Neuron (in vitro differentiated cells): ENCODE data around the gene HNRNPUL1.
"Not testable (repeated sequence)": the region's sequence is repeated elsewhere in the genome, so short reads cannot be mapped to it uniquely, and the experiment has no call there.

Source experiments
- H2AFZ ChIP-seq: one replicate; pipeline ENCODE4 v1.6.1; 2013; ENCODE audit warnings: low read depth, mild to moderate bottlenecking, inconsistent platforms, low read length, moderate library complexity
- H3K27me3 ChIP-seq: one replicate; pipeline ENCODE4 v1.6.1; 2013; ENCODE audit warnings: low read length; ENCODE audit not compliant: insufficient read depth
- H3K36me3 ChIP-seq: one replicate; pipeline ENCODE4 v1.6.1; 2013; ENCODE audit warnings: low read length; ENCODE audit not compliant: insufficient read depth
- H3K4me1 ChIP-seq: one replicate; pipeline ENCODE4 v1.6.1; 2013; ENCODE audit warnings: low read length; ENCODE audit not compliant: insufficient read depth
- H3K4me3 ChIP-seq: 2 replicates; pipeline ENCODE4 v1.5.1; 2013; ENCODE audit warnings: mild to moderate bottlenecking, low read length, moderate library complexity
- H3K9me3 ChIP-seq: one replicate; pipeline ENCODE4 v1.6.1; 2013; ENCODE audit warnings: low read length

HNRNPUL1 gene

DNA sequence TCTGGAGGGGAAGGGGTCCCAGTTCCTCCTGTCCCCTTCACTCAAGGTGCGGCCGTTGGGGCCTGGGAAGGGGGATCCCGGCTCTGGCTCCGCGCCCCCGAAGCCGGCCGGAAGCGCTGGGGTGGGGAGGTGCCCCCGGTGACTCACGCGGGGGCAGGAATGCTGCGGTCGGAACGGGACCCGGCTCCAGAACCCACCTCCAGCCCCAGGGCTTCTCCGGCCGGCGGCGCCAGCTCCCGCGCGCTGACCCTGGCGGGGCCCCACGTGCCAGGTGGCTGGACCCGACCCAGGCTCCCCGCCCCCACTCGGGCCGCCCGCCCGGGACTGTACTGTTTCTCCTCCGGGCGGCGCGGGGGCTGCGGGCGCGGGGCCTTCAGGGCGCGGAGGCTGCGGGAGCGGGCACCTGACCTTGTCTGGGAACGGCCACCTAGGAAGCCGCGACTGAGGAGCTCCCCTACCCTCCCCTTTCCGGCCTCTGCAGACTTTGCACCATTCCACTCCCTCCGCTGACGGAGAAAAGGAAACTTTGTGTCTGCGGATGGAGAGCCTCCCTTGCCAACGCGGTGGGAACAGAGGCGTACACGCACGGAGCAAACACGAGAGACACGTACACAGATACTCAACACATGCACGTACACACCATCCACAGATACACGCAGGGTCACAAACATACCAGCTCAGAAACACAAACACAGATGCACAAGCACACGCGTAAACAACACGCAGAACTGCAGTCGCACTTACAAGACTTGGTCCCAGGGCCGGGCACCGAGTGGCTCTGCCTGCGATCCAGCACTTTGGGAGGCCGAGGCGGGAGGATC is 37.9 kb upstream of the HNRNPUL1 start:
- no peaks in the 10 kb centered on the region for H3K36me3 ChIP-seq
- peaks cover 36% of the 10 kb centered on the region for H3K4me1 ChIP-seq

DNA sequence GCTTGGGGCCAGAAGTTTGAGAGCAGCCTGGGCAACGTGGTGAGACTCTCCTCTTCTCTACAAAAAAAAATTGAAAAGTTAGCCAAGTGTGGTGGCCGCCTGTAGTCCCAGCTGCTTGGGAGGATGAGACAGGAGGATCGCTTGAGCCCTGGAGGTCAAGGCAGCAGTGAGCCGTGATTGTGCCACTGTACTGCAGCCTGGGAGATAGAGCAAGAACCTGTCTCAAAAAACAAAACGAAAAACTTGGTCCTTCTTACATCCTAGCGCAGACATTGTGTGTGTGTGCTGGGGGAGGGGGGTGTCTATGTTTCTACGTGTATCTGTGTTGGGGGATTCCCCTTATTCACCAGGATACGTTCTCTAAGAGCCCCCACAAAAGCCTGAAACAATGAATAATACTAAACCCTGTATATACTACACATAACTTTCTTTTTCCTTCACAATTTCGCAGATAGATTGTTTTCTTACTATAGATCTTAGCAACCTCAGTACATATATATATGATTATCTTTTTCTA is 37.2 kb upstream of the HNRNPUL1 start:
- H2AFZ ChIP-seq, result no peak overlapping the region
- H3K4me3 ChIP-seq, result peak overlapping the region; percentile 20
- no peaks in the 10 kb centered on the region for H3K27me3 ChIP-seq
- no peaks in the 10 kb centered on the region for H3K36me3 ChIP-seq
- H3K9me3 ChIP-seq, result no peaks in the 10 kb centered on the region
- H3K4me1 ChIP-seq, result peaks cover 34% of the 10 kb centered on the region

More for the DNA sequence above, 37.9 kb upstream of the HNRNPUL1 start:
- peak overlapping the region; percentile 59 for H2AFZ ChIP-seq
- no peaks in the 10 kb centered on the region for H3K9me3 ChIP-seq
- no peaks in the 10 kb centered on the region for H3K27me3 ChIP-seq
- H3K4me3 ChIP-seq, result peak overlapping the region; percentile 20

- H3K36me3 ChIP-seq, result no peaks in the 10 kb centered on the region
- H3K4me3 ChIP-seq, result no peak overlapping the region
- H3K9me3 ChIP-seq, result no peaks in the 10 kb centered on the region
- no peak overlapping the region for H2AFZ ChIP-seq
- peaks cover 24% of the 10 kb centered on the region for H3K4me1 ChIP-seq
- H3K27me3 ChIP-seq, result no peaks in the 10 kb centered on the region
Measured at GRCh38 chr19:41228486-41228885, 35.7 kb upstream of the HNRNPUL1 start.

GRCh38 chr19:41229338-41229737 is 34.8 kb upstream of the HNRNPUL1 start:
- not testable (repeated sequence) for H3K4me3 ChIP-seq, H2AFZ ChIP-seq, H3K27me3 ChIP-seq, H3K9me3 ChIP-seq, H3K36me3 ChIP-seq
- H3K4me1 ChIP-seq, result peaks cover 17% of the 10 kb centered on the region

- no peak overlapping the region for H2AFZ ChIP-seq
- H3K9me3 ChIP-seq, result no peaks in the 10 kb centered on the region
- no peaks in the 10 kb centered on the region for H3K27me3 ChIP-seq
- no peaks in the 10 kb centered on the region for H3K36me3 ChIP-seq
- H3K4me3 ChIP-seq, result no peak overlapping the region
- H3K4me1 ChIP-seq, result peaks cover 16% of the 10 kb centered on the region
Measured at GRCh38 chr19:41230067-41230857, 33.9 kb upstream of the HNRNPUL1 start.

DNA sequence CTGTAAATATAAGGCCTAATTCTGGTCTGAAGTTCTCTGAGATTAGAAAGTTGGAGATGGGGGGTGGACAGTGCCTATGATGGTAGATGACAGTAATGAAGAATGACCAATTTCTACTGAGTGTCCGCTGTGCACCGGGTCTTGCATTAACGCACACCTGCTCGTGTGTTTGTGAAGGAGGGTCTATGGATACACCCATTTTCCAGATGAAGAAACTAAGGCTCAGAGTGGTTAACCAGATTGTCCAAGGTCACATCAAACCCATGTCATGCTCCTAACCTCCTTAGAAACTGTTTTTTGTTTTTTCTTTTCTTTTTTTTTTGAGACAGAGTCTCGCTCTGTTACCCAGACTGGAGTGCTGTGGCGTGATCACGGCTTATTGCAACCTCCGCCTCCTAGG is 31.5 kb upstream of the HNRNPUL1 start:
- H3K27me3 ChIP-seq, result no peaks in the 10 kb centered on the region
- no peak overlapping the region for H3K4me3 ChIP-seq
- no peaks in the 10 kb centered on the region for H3K9me3 ChIP-seq
- no peak overlapping the region for H2AFZ ChIP-seq
- no peaks in the 10 kb centered on the region for H3K4me1 ChIP-seq
- no peaks in the 10 kb centered on the region for H3K36me3 ChIP-seq

GRCh38 chr19:41233748-41234240 is 30.4 kb upstream of the HNRNPUL1 start:
- Histone ChIP-seq H3K36me3 (peaks cover 8% of the 10 kb centered on the region), H3K4me3 (no peak overlapping the region), H3K27me3 (no peaks in the 10 kb centered on the region), H2AFZ (no peak overlapping the region), H3K9me3 (no peaks in the 10 kb centered on the region), H3K4me1 (no peaks in the 10 kb centered on the region)

DNA sequence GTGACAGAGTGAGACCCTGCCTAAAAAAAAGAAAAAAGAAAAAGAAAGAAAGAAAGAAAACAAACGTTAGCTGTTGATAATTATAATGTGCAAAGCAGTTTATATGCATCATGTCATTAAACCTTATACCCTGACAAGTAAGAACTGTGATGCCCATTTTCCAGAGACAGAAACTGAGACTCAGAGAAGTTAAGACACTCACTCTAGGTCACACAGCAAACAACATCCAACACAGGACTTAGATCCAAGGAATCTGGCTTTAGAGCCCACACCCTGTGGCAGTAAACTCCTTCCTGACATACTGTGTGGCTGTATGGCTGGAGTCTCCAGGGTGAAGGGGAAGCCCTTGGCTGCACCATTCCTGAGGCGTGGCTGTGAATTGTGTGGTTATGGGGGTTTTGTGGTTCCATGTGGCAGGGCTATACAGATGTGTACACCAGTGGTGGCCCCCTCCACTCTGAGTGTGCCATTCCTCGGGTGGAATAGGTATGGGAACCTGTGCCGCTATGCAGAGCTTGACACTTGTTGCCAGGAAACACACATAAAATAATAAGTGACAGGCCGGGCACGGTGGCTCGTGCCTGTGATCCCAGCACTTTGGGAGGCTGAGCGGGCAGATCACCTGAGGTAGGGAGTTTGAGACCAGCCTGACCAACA is 29.5 kb upstream of the HNRNPUL1 start:
- Histone ChIP-seq H3K9me3 (no peaks in the 10 kb centered on the region), H3K36me3 (peaks cover 14% of the 10 kb centered on the region), H3K4me3 (no peak overlapping the region), H3K4me1 (no peaks in the 10 kb centered on the region), H3K27me3 (no peaks in the 10 kb centered on the region), H2AFZ (no peak overlapping the region)

GRCh38 chr19:41235480-41235879 is 28.7 kb upstream of the HNRNPUL1 start:
- no peaks in the 10 kb centered on the region for H3K4me1 ChIP-seq
- no peak overlapping the region for H3K4me3 ChIP-seq
- H3K36me3 ChIP-seq, result peaks cover 15% of the 10 kb centered on the region

DNA sequence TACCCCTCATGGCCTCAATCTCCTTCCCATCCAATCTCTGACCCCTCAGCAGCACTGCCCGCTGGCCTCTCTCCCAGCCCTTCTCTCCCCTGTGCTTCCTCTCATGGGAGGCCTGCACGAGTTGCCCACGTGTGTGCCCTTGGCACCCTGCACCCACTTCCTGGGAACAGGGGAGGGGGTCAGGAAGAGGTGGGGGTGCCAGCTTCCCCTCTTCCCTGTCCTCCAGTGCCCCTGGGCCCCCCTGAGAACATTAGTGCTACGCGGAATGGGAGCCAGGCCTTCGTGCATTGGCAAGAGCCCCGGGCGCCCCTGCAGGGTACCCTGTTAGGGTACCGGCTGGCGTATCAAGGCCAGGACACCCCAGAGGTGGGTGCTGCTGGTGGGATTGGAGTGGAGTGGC is 25.9 kb upstream of the HNRNPUL1 start:
- Histone ChIP-seq H3K9me3 (no peaks in the 10 kb centered on the region), H3K36me3 (peaks cover 20% of the 10 kb centered on the region)

More at GRCh38 chr19:41235480-41235879, 28.7 kb upstream of the HNRNPUL1 start:
- Histone ChIP-seq H3K9me3 (no peaks in the 10 kb centered on the region), H3K27me3 (no peaks in the 10 kb centered on the region), H2AFZ (no peak overlapping the region)

DNA sequence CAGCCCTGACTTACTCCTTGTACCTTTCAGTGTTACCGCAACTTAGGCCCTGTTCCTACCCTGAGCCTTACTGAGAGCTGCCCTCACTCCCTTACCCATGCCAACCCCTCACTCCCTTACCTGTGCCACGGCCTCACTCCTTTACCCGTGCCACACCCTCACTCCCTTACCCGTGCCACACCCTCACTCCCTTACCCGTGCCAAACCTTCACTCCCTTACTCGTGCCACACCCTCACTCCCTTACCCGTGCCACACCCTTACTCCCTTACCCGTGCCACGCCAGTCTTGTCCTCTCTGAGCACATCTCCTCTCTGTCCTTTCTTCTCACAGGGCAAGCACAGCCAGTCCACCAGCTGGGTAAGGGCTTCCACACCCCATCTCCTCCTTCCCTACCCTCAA is 24.8 kb upstream of the HNRNPUL1 start:
- no peaks in the 10 kb centered on the region for H3K27me3 ChIP-seq
- peaks cover 20% of the 10 kb centered on the region for H3K36me3 ChIP-seq
- H2AFZ ChIP-seq, result no peak overlapping the region
- H3K4me1 ChIP-seq, result no peaks in the 10 kb centered on the region
- no peaks in the 10 kb centered on the region for H3K9me3 ChIP-seq
- no peak overlapping the region for H3K4me3 ChIP-seq

More for the DNA sequence above, 25.9 kb upstream of the HNRNPUL1 start:
- Histone ChIP-seq H3K4me1 (no peaks in the 10 kb centered on the region), H3K27me3 (no peaks in the 10 kb centered on the region), H2AFZ (no peak overlapping the region), H3K4me3 (no peak overlapping the region)

DNA sequence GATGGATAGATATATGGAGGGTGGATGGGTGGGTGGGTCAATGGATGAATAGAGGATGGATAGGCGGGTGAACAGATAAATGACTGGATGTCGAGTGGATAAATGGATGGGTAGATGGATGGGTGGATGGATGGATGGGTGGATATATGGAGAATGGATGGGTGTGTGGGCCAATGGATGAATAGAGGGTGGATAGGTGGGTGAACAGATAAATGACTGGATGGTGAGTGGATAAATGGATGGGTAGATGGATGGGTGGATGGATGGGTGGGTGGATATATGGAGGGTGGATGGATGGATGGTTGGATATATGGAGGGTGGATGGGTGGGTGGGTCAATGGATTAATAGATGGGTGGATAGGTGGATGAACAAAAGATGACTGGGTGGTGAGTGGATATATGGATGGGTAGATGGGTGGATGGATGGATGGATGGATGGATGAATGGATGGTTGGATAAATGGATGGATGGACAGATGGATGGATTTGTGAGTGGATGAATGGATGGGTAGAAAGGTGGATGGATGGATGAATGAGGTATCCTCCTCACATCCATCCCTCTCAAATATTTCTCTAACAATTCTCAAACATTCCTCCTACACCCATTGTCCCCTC is 24.1 kb upstream of the HNRNPUL1 start:
- Histone ChIP-seq H3K9me3 (no peaks in the 10 kb centered on the region), H3K4me3 (no peak overlapping the region), H3K4me1 (no peaks in the 10 kb centered on the region), H2AFZ (no peak overlapping the region), H3K36me3 (peaks cover 22% of the 10 kb centered on the region), H3K27me3 (no peaks in the 10 kb centered on the region)
